Measurements from ENCODE around the gene LDHD. TPM values are rescaled to one million over a fixed set of nuclear protein-coding genes. Genes with fewer than 3 reads are reported as not detected.
A peak's percentile ranks its signal among the peaks of the same experiment; 100 is the strongest.

Gene LDHD
- total and polyA plus RNA-seq, 9 of the 15 experiments (the other 6 are each of a cell fraction or from before 2014, with no cell fraction given): 0.19 to 0.86 (median 0.54) TPM; not detected in 3

- TF ChIP-seq IRF9 (tag; IDR thresholded peaks at IDR 0.05) (no peak), ATF3 (IDR thresholded peaks at IDR 0.05) (no peak), ATF3 (CRISPR knock-in tag; conservative IDR thresholded peaks at IDR 0.05) (no peak), MAZ (CRISPR knock-in tag; conservative IDR thresholded peaks at IDR 0.05 in 1 of 2, IDR thresholded peaks at IDR 0.05 in 1 of 2) (0 out of 4 replicates have a peak, but pooled peaks of 1 of the 2 experiments have one; percentile 22), MXD1 (CRISPR knock-in tag; IDR thresholded peaks at IDR 0.05; ENCODE audit: borderline replicate concordance, poor library complexity, severe bottlenecking) (no peak), KLF16 (IDR thresholded peaks at IDR 0.05) (no peak), ZNF512 (tag; IDR thresholded peaks at IDR 0.05) (no peak), RERE (CRISPR knock-in tag; IDR thresholded peaks at IDR 0.05; ENCODE audit: borderline replicate concordance) (0 out of 2 replicates have a peak, but pooled peaks have one; percentile 46), ZBTB5 (IDR thresholded peaks at IDR 0.05) (no peak), POLR2B (IDR thresholded peaks at IDR 0.05; ENCODE audit: low read depth, partially characterized antibody) (no peak), ZBTB9 (CRISPR knock-in tag; IDR thresholded peaks at IDR 0.05) (0 out of 2 replicates have a peak, but pooled peaks have one; percentile 40), POLR2H (tag; IDR thresholded peaks at IDR 0.05; ENCODE audit: low read depth) (no peak)
These were observed 42.9 kb downstream of the LDHD start (continued) for GRCh38 chr16:75073545-75074303.
